ENCODE data around the gene SGTA.

DNA sequence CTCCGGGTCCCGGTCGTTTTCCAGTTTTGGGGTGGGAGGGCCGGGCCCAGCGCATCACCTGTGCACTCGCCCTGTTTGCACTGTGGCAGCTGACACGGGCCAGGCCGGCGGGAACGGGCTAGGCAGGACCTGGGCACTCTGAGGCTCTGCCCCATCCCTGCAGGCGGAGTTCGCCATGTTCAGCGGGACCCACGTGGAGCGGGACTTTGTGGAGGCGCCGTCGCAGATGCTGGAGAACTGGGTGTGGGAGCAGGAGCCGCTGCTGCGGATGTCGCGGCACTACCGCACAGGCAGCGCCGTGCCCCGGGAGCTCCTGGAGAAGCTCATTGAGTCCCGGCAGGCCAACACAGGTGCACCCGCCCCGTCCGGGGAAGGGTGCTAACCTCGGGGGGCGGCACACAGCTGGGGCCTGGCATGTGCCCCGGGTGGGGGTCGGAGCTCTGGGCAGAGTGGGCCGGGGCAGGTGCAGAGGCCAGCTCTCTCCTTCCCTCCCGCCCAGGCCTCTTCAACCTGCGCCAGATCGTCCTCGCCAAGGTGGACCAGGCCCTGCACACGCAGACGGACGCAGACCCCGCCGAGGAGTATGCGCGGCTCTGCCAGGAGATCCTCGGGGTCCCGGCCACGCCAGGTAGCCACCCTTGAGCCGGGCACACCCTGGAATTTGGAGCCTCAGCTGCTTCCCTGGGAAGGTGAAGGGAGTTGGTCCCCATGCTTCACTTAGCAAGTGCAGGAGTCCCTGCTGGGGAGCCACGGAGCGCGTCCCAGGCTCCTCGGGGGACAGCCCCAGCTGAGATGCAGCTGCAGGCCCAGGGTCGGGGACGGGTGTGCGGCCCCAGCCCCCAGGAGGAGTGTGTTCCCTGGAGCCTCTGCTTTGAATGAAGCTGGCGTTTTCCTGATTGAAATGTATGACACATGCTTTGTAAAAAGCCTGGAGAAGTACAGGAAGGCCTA is 27.3 kb upstream of the SGTA start:
- TF ChIP-seq CTCF (IDR thresholded peaks at IDR 0.05; ENCODE audit: low read length): no peak
- no peak for TF ChIP-seq EZH2 (IDR thresholded peaks at IDR 0.05; ENCODE audit: borderline replicate concordance, low read length)

Measured in OCI-LY1 (cell line).